H1 (cell line): ENCODE results near the gene PRKN. TPM values are rescaled to one million over a fixed set of nuclear protein-coding genes. Genes with fewer than 3 reads are reported as not detected.

Experiments used
- BACH1 ChIP-seq: IDR thresholded peaks from 2 replicates; pipeline ENCODE4 v1.6.1; 2012; ENCODE audit warnings: low read length, improper control_type of control experiment
- FOSL1 ChIP-seq: IDR thresholded peaks from 2 replicates; pipeline ENCODE4 v1.6.1; 2011; ENCODE audit warnings: mild to moderate bottlenecking, low read depth, low read length, moderate library complexity; ENCODE audit not compliant: insufficient read depth
- NANOG ChIP-seq: IDR thresholded peaks from 2 replicates; pipeline ENCODE4 v1.6.1; 2011; ENCODE audit warnings: low read length, low read depth, mild to moderate bottlenecking, inconsistent platforms; ENCODE audit not compliant: insufficient read depth, poor library complexity, severe bottlenecking
- polyA plus RNA-seq, 7 experiments: library from polyadenylated mRNA; depleted of rRNA in 3 of 7; stranded (reverse) in 5 of 7; unstranded in 2 of 7; fragments of >200 nt in 5 of 7; fragments of 200-250 nt in 2 of 7; gene quantifications; 1 replicate in 5 of 7; 2 replicates in 1 of 7; 4 replicates in 1 of 7; pipeline versions ENCODE4 v1.2.1 to v1.2.3, GENCODE V29; 2011 to 2013; ENCODE audit warnings: missing spikeins in 2 of 7, mixed read lengths in 2 of 7
- total RNA-seq: library from RNA; stranded (reverse); fragmentation: NEBNext Ultra II Directional; extraction: Animal tissue kit (Norgen Biotek cat#: 25700); gene quantifications from 2 replicates; pipeline ENCODE4 v1.2.1, GENCODE V29; 2021

The PRKN gene
- total and polyA plus RNA-seq, 2 of the 8 experiments (the other 6 are each of a cell fraction or from before 2014, with no cell fraction given), result 0.13 to 0.29 TPM

DNA sequence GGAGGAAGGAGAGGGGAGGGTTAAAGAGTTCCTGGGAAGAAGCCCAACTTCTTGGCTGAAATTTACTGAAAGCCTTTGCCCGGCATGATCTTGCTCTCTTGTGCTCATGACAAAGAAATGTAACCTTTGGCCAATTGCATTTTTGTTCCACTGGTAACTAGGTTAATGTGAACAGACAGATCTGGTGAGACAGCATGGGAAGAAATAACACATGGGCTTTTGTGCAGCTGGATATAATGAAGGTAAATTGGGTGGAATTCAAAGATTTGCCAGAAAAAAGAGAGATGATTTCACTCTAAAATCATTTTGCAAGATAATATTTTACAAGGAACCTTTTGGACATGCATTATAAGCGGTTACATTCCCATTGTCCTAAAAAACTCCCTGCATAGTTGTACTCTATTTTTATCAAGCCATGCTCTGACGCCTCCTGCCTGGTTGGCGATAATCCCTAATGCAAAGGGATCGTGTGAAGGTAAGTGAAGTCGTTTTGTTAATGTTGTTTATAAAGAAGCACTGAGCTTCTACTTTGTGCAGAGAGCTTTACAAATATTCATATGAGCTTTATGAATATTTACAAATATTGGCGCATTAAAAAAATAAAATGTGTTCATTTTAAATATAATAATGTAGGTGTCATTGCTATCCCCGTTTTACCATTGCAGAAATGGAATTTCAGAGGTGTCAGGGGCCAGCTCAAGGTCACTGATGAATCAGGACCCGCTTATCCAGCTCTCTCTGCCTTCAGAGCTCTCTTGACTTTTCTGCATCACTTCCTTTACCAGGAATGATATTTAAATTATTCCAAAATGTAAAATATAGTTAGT is 1292.4 kb downstream of the PRKN start (continued):
- TF ChIP-seq BACH1 (no peak), FOSL1 (no peak), NANOG (no peak)
